GM13977 (cell line): Measurements from ENCODE around the gene PGAP1.
A peak's percentile ranks its signal among the peaks of the same experiment; 100 is the strongest.

Experiments
- DNase-seq: peaks from one replicate; pipeline ENCODE4 v3.0.0; 2012; ENCODE audit warnings: low spot score
- CTCF ChIP-seq: IDR thresholded peaks from 2 replicates; pipeline ENCODE4 v1.5.1; 2012; ENCODE audit warnings: mild to moderate bottlenecking, control low read depth; ENCODE audit not compliant: insufficient read depth; ENCODE audit errors: extremely low read depth, missing control alignments
- in situ Hi-C: fragments of 300-500 bp; cut with MboI; formaldehyde crosslinking; loops from one replicate; pipeline ENCODE4 v1.12.0; 2022; ENCODE audit warnings: low sequenced_read_pairs, low pct_unique_long_range_greater_than_20kb, mixed read lengths, inconsistent platforms; ENCODE audit not compliant: unreplicated experiment

The PGAP1 gene

GRCh38 chr2:196967116-196967515 is 40.6 kb upstream of the PGAP1 start:
- TF ChIP-seq CTCF = no peak
- DNase-seq = no peak
- in situ Hi-C loops = no loop called here

GRCh38 chr2:196966061-196966460 is 39.6 kb upstream of the PGAP1 start:
- no peak for DNase-seq
- no peak for TF ChIP-seq CTCF
- in situ Hi-C loops = no loop called here

GRCh38 chr2:196965651-196966050 is 39.1 kb upstream of the PGAP1 start:
- DNase-seq = no peak
- TF ChIP-seq CTCF = no peak
- in situ Hi-C loops = no loop called here

- DNase-seq = no peak
- in situ Hi-C loops = no loop called here
- TF ChIP-seq CTCF = no peak
Observed at GRCh38 chr2:196963961-196964360, 37.5 kb upstream of the PGAP1 start.

DNA sequence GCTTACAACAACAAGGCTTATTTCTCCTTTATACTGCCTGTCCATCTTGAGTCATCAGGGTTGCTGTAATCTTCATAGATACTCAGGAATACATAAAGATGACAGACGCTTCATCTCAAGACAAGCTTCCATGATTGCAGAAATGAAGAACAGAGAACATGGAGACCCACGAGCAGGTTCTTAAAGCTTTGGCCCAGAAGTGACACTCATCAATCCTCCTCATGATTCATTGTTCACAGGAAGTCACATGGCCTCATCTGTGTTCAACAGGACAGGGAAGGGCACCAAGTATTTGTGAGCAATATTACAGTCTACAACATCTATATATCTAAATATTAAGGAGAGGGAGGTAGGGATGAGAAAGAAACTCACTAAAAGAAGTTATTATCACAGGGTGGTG is 36.5 kb upstream of the PGAP1 start:
- in situ Hi-C loops = no loop called here
- TF ChIP-seq CTCF = no peak
- no peak for DNase-seq

DNA sequence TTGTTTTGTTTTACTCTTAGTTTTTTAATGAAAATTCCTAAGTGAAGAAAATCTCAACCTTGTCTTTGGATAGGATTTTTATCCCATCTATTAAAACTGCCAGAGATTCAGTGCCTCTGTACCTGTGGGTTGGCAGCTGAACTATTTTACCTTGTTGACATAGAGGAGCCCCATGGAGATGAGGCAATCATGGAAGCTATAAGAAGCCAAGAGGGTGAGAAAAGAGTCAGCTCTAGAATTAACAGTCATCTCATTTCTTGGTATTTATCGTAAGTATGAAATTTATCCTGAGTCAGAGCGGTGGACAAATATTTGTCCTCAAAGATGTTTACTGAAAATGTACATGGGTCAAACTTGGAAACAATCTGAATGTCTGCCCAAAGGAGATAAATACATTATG is 35.8 kb upstream of the PGAP1 start:
- no peak for TF ChIP-seq CTCF
- DNase-seq = no peak
- in situ Hi-C loops = no loop called here

DNA sequence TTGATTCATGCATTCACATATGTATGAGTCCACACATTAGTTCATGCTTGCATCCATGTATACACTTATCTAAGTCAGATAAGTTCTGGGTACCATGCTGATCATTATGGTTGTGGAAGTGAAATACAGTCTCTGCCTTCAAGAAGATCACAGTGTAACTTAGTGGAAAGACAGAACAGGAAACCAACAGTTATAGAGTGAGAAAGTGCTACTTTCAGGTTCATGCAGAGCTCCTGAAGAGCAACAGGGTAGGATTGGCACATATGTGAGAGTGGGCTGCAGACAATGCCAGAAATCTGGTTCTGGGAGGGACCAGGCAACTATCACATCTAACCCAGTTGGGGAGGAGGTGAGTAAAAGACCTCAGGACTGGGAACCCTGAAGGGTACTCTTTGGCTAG is 35.4 kb upstream of the PGAP1 start:
- in situ Hi-C loops = no loop called here
- no peak for TF ChIP-seq CTCF
- DNase-seq = peak; percentile 12
